CD4-positive, CD25-positive, alpha-beta regulatory T cell (primary cell): ENCODE data around the gene F2RL1. TPM values are rescaled to one million over a fixed set of nuclear protein-coding genes. Genes with fewer than 3 reads are reported as not detected.
"Not testable (repeated sequence)": the region's sequence is repeated elsewhere in the genome, so short reads cannot be mapped to it uniquely, and the experiment has no call there.

ENCODE experiments used
- ATAC-seq, 2 donors: fragments of 150-1000 bp; cut with Tn5 transposase; one replicate each; pipeline ENCODE4 v1.10.0; 2021; ENCODE audit warnings: low read depth in 2 of 2, moderate number of reproducible peaks in 2 of 2, moderate library complexity in 1 of 2
- DNase-seq, 3 donors: peaks; one replicate each; pipeline versions ENCODE4 v3.0.0 to v3.0.0-alpha.2; 2012 to 2022; ENCODE audit warnings: mixed read lengths in 1 of 3
- H3K27ac ChIP-seq: one replicate; pipeline ENCODE4 v1.7.0; 2013; ENCODE audit warnings: mild to moderate bottlenecking, low read length; ENCODE audit not compliant: insufficient read depth, poor library complexity, severe bottlenecking
- H3K27me3 ChIP-seq: one replicate; pipeline ENCODE4 v1.7.0; 2013; ENCODE audit warnings: low read length; ENCODE audit not compliant: control insufficient read depth, insufficient read depth
- H3K36me3 ChIP-seq: one replicate; pipeline ENCODE4 v1.7.0; 2013; ENCODE audit warnings: mild to moderate bottlenecking, low read length, moderate library complexity; ENCODE audit not compliant: control insufficient read depth, insufficient read depth
- H3K4me1 ChIP-seq: 2 replicates; pipeline ENCODE4 v1.7.0; 2013; ENCODE audit warnings: mild to moderate bottlenecking, low read length; ENCODE audit not compliant: insufficient read depth, control insufficient read depth, poor library complexity, severe bottlenecking
- H3K4me3 ChIP-seq: one replicate; pipeline ENCODE4 v1.7.0; 2013; ENCODE audit warnings: low read depth, mild to moderate bottlenecking, low read length, moderate library complexity
- H3K9me3 ChIP-seq, 2 experiments: 1 replicate in 1 of 2; 2 replicates in 1 of 2; pipeline ENCODE4 v1.7.0; 2013; ENCODE audit warnings: low read length in 2 of 2, mild to moderate bottlenecking in 1 of 2, moderate library complexity in 1 of 2; ENCODE audit not compliant: control insufficient read depth in 2 of 2
- H3K27ac Mint-ChIP-seq, 3 donors: one replicate each; pipeline ENCODE4 v1.8.0; 2020 to 2022; ENCODE audit warnings: mild to moderate bottlenecking in 3 of 3, mixed read lengths in 3 of 3, moderate library complexity in 2 of 3
- H3K27me3 Mint-ChIP-seq: one replicate; pipeline ENCODE4 v1.8.0; 2022; ENCODE audit warnings: mild to moderate bottlenecking, mixed read lengths
- H3K36me3 Mint-ChIP-seq: one replicate; pipeline ENCODE4 v1.8.0; 2020; ENCODE audit warnings: mixed read lengths
- H3K4me1 Mint-ChIP-seq, 4 donors: one replicate each; pipeline ENCODE4 v1.8.0; 2020 to 2022; ENCODE audit warnings: mixed read lengths in 4 of 4, mild to moderate bottlenecking in 1 of 4
- H3K4me3 Mint-ChIP-seq, 4 donors: one replicate each; pipeline ENCODE4 v1.8.0; 2020 to 2022; ENCODE audit warnings: mild to moderate bottlenecking in 4 of 4, mixed read lengths in 4 of 4, moderate library complexity in 3 of 4
- H3K9me3 Mint-ChIP-seq, 7 donors: one replicate each; pipeline ENCODE4 v1.8.0; 2020 to 2022; ENCODE audit warnings: mixed read lengths in 7 of 7, mild to moderate bottlenecking in 3 of 7, moderate library complexity in 2 of 7
- polyA plus RNA-seq, 4 donors: library from polyadenylated mRNA; unstranded; fragments of 300-500 nt; fragmentation: Illumina TruSeq; gene quantifications; one replicate each; pipeline ENCODE4 v1.2.3, GENCODE V29; 2021
- total RNA-seq: library from RNA; stranded (reverse); gene quantifications from one replicate; pipeline ENCODE4 v1.2.3, GENCODE V29; 2022

The F2RL1 gene, protein sequence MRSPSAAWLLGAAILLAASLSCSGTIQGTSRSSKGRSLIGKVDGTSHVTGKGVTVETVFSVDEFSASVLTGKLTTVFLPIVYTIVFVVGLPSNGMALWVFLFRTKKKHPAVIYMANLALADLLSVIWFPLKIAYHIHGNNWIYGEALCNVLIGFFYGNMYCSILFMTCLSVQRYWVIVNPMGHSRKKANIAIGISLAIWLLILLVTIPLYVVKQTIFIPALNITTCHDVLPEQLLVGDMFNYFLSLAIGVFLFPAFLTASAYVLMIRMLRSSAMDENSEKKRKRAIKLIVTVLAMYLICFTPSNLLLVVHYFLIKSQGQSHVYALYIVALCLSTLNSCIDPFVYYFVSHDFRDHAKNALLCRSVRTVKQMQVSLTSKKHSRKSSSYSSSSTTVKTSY
- total RNA-seq: 1.6 TPM
- polyA plus RNA-seq: 1 to 10 TPM; 2.1 to 9.9 (median 6.3) TPM

DNA sequence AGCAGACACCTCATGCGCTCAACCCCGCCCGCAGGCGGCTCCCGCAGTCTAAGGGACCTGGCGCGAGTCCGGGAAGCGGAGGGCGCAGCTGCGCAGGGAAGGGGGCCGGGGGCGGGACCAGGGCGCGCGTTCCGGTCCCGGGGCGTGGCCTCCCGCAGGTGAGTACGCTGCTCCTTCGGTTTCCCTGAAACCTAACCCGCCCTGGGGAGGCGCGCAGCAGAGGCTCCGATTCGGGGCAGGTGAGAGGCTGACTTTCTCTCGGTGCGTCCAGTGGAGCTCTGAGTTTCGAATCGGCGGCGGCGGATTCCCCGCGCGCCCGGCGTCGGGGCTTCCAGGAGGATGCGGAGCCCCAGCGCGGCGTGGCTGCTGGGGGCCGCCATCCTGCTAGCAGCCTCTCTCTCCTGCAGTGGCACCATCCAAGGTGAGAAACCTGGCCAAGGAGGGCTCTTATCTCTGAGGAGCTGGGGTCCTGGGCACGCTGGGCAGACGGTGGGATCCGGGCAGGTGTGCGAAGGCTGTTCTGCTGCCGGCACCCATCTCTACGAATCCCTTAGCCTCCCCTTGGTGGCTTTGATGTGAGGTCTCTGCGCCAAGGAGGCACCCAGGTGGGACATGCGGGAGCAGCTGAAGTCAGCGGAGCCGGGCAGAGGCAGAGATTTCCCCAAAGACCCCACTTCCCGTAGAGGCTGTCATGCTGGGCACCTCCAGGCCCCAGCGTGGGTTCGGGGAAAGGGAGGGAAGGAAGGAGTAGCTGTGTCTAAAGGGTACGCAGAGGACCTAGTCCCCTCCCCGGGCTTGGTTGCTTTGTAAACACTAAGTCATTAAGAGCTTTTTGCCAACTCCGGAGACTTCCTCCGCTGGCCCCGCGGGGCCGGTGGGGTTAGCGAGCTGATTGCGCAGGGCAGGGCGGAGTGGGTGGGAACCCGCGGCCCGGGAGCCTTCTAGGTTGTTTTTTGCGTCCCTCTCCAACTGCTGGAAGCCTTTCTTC lies at the start of gene F2RL1:
Gene F2RL1 (plus strand): TSS at position 187 of the 988 bp plus-strand sequence. CDS start 153 bp downstream, at position 340.
- Histone ChIP-seq H3K27me3 (peaks cover 5% of the 10 kb centered on the region), H3K27ac (no peak within 1 kb of the TSS), H3K4me3 (peak within 1 kb of the TSS; percentile 81), H3K4me1 (peaks cover 20% of the 10 kb centered on the region), H3K9me3 (no peaks in the 10 kb centered on the region), H3K36me3 (no peaks in the 10 kb centered on the region)
- peaks cover 46% of the 10 kb centered on the region for H3K27me3 Mint-ChIP-seq
- H3K4me1 Mint-ChIP-seq: peaks cover 4 to 22% (median 8%) of the 10 kb centered on the region in 4 donors
- H3K9me3 Mint-ChIP-seq: no peaks in the 10 kb centered on the region
- peaks cover 4% of the 10 kb centered on the region for H3K36me3 Mint-ChIP-seq
- ATAC-seq (peak; percentile 63 to 66), DNase-seq (peak; percentile 33 to 42 (median 40))
- H3K27ac Mint-ChIP-seq: peak within 1 kb of the TSS in 2 of 3 donors; percentile 62 to 63
- peak within 1 kb of the TSS; percentile 83 to 89 (median 87) for H3K4me3 Mint-ChIP-seq

DNA sequence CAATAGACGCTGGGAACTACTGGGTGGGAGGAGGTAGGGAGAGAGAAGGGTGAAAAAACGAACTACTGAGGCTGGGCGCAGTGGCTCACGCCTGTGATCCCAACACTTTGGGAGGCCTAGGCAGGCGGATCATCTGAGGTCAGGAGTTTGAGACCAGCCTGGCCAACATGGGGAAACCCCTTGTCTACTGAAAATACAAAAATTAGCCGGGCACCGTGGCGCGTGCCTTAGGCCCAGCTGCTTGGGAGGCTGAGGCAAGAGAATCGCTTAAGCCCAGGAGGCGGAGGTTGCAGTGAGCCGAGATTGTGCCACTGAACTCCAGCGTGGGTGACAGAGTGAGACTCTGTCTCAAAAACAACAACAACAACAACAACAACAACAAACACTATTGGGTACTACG lies 47.8 kb upstream of the F2RL1 start:
- not testable (repeated sequence) for H3K4me3 ChIP-seq, H3K36me3 ChIP-seq, H3K4me3 Mint-ChIP-seq, H3K9me3 Mint-ChIP-seq, H3K27ac ChIP-seq, DNase-seq, H3K36me3 Mint-ChIP-seq, H3K9me3 ChIP-seq, H3K27me3 ChIP-seq, ATAC-seq, H3K27ac Mint-ChIP-seq, H3K27me3 Mint-ChIP-seq, H3K4me1 ChIP-seq
- H3K4me1 Mint-ChIP-seq: peaks cover 3 to 11% (median 5%) of the 10 kb centered on the region in 4 donors

DNA sequence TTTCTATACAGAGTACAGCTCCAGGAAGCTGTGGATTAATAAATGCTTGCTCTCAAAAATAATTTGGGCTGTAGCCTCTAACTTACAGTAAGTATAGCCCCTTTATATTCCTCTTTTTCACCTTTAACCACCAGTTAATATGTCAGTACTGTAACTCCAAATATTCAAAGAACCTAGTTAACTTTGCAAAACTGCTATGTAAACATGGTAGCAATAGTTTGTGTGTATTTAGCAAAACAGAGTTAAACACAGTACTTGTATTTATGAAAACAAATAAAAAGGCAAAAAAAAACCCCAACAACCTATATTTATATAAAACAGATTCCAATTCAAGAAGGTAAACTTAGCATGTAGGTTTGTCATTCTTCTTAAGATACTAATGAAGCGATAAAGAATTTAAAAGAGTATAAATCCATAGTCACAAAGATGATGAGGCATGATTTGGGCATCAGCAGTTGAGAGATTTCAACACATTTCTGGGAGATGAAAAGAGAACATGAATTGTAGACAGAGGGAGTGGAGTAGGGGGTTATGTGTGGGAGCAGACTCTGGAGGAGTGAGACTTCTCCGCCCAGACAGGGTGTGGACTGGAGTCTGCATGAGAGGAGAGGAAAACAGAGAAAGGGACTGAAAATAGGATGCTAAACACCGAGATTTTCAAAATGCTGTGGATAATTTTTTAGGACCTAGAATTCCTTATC lies 47.0 kb upstream of the F2RL1 start:
- Histone ChIP-seq H3K4me1 (peaks cover 4% of the 10 kb centered on the region), H3K4me3 (no peak overlapping the region), H3K27ac (no peak overlapping the region), H3K9me3 (no peaks in the 10 kb centered on the region), H3K36me3 (no peaks in the 10 kb centered on the region), H3K27me3 (no peaks in the 10 kb centered on the region)
- Mint-ChIP-seq H3K9me3 (no peaks in the 10 kb centered on the region), H3K27ac (peak overlapping the region in 2 of 3 donors; percentile 10 to 33), H3K4me3 (no peak overlapping the region), H3K4me1 (peaks cover under 1 to 11% (median 4%) of the 10 kb centered on the region in 4 donors), H3K27me3 (no peaks in the 10 kb centered on the region), H3K36me3 (no peaks in the 10 kb centered on the region)
- no peak for DNase-seq
- no peak for ATAC-seq

DNA sequence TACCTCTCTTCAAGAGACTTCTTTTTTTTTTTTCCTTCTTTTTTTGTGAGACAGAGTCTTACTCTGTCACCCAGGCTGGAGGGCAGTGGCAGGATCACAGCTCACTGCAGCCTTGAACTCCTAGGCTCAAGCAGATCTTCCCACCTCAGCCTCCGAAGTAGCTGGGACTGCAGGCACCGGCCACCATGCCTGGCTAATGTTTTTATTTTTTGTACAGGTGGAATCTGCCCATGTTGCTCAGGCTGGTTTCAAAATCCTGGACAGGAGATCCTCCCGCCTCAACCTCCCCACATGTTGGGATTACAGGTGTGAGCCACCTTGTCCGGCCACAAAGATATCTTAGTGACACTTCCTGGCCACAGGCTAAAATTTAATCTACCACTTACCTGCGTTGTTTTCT lies 42.9 kb upstream of the F2RL1 start:
- no peaks in the 10 kb centered on the region for H3K36me3 Mint-ChIP-seq
- no peak for DNase-seq
- H3K4me1 ChIP-seq: peaks cover 4% of the 10 kb centered on the region
- H3K9me3 ChIP-seq: no peaks in the 10 kb centered on the region
- no peak overlapping the region for H3K27ac ChIP-seq
- ATAC-seq: no peak
- H3K4me3 ChIP-seq: no peak overlapping the region
- no peaks in the 10 kb centered on the region for H3K27me3 Mint-ChIP-seq
- no peaks in the 10 kb centered on the region for H3K9me3 Mint-ChIP-seq
- peaks cover 0 to 7% (median 4%) of the 10 kb centered on the region in 4 donors for H3K4me1 Mint-ChIP-seq
- H3K36me3 ChIP-seq: no peaks in the 10 kb centered on the region
- H3K27ac Mint-ChIP-seq: no peak overlapping the region
- H3K27me3 ChIP-seq: no peaks in the 10 kb centered on the region
- no peak overlapping the region for H3K4me3 Mint-ChIP-seq

DNA sequence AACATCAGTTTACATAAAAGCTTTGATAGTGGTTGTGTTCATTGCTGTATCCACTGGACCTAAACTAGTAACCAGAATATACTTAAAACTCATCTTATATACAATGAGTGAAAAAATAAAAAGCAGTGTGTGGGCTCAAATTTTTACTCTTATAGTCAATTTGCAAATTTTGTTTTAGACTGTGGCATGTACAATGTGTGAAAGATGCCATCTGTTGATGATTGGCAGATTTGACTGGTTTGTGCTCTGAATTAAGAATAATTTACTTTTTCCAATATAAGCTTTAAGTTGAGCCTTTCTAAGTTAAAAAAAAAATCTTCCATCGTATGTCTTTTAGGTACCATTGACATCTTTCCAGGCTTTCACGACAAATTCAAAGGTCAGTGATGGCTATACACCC lies 42.4 kb upstream of the F2RL1 start:
- H3K36me3 ChIP-seq: no peaks in the 10 kb centered on the region

DNA sequence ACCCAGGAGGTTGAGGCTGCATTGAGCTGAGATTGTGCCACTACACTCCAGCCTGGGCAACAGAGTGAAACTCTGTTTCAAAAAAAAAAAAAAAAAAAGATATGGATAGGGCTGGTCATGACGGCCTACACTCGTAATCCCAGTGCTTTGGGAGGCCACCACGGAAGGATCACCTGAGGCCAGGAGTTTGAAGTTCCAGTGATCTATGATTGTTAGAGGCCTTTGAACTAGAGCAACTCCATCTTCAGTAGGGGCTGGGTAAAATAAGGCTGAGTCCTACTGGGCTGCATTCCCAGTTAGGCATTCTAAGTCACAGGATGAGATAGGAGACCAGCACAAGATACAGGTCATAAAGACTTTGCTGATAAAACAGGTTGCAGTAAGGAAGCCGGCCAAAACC lies 38.2 kb upstream of the F2RL1 start:
- ATAC-seq, H3K36me3 ChIP-seq: not testable (repeated sequence)

More for the DNA sequence above, 42.4 kb upstream of the F2RL1 start:
- Mint-ChIP-seq H3K4me1 (peaks cover 0 to 7% (median 4%) of the 10 kb centered on the region in 4 donors), H3K9me3 (no peaks in the 10 kb centered on the region), H3K27me3 (no peaks in the 10 kb centered on the region), H3K4me3 (no peak overlapping the region), H3K36me3 (no peaks in the 10 kb centered on the region), H3K27ac (no peak overlapping the region)
- no peak overlapping the region for H3K4me3 ChIP-seq
- H3K4me1 ChIP-seq: peaks cover 4% of the 10 kb centered on the region
- H3K27ac ChIP-seq: no peak overlapping the region
- DNase-seq (no peak), ATAC-seq (no peak)
- H3K9me3 ChIP-seq: no peaks in the 10 kb centered on the region
- H3K27me3 ChIP-seq: no peaks in the 10 kb centered on the region

DNA sequence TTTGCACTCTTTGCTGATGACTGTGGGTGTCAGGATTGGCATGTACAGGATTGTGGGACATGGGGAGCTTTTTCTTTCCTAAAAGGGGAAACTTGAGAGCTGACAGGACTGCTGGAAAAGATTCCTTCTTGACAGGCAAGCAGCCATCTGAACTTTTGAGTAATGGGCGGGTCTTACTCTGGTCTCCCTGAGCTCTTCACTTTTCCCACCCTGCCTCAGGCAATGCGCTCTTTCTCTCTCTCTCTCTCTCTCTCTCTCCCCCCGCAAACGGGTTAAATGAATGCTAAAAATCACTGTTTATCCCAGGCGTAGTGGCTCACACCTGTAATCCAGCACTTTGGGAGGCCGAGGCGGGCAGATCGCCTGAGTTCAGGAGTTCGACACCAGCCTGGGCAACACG lies 37.1 kb upstream of the F2RL1 start:
- Mint-ChIP-seq H3K27ac (no peak overlapping the region), H3K4me1 (peaks cover 0 to 2% (median 0%) of the 10 kb centered on the region in 4 donors), H3K27me3 (peaks cover 14% of the 10 kb centered on the region), H3K36me3 (no peaks in the 10 kb centered on the region), H3K4me3 (no peak overlapping the region), H3K9me3 (peaks cover 0 to 2% (median 0%) of the 10 kb centered on the region in 7 donors)
- H3K27ac ChIP-seq: no peak overlapping the region
- H3K27me3 ChIP-seq: no peaks in the 10 kb centered on the region
- H3K9me3 ChIP-seq: no peaks in the 10 kb centered on the region
- H3K36me3 ChIP-seq: no peaks in the 10 kb centered on the region
- no peaks in the 10 kb centered on the region for H3K4me1 ChIP-seq
- ATAC-seq (no peak), DNase-seq (no peak)
- no peak overlapping the region for H3K4me3 ChIP-seq

More for the DNA sequence above, 38.2 kb upstream of the F2RL1 start:
- DNase-seq, H3K4me3 ChIP-seq, H3K36me3 Mint-ChIP-seq, H3K27me3 ChIP-seq, H3K27ac ChIP-seq, H3K4me1 ChIP-seq, H3K9me3 ChIP-seq, H3K9me3 Mint-ChIP-seq, H3K4me1 Mint-ChIP-seq, H3K27ac Mint-ChIP-seq, H3K4me3 Mint-ChIP-seq: not testable (repeated sequence)
- peaks cover 10% of the 10 kb centered on the region for H3K27me3 Mint-ChIP-seq
